Astrocyte of the spinal cord (primary cell): ENCODE data around the gene LINS1.

ENCODE experiments used
- DNase-seq: peaks from one replicate; pipeline ENCODE4 v3.0.0; 2011; ENCODE audit warnings: low read depth, low spot score
- H3K4me3 ChIP-seq: 2 replicates; pipeline ENCODE4 v1.5.1; 2011; ENCODE audit warnings: low read depth, mild to moderate bottlenecking, low read length, moderate library complexity
- in situ Hi-C: cut with HindIII; loops from 2 replicates; pipeline ENCODE4 v1.10.0; 2017; ENCODE audit warnings: low sequenced_read_pairs
- TF ChIP-seq, protein P1 (sequence below): IDR thresholded peaks from 2 replicates; pipeline ENCODE4 v1.5.1; 2012; ENCODE audit warnings: low read depth, mild to moderate bottlenecking, low read length, inconsistent platforms

Gene LINS1

DNA sequence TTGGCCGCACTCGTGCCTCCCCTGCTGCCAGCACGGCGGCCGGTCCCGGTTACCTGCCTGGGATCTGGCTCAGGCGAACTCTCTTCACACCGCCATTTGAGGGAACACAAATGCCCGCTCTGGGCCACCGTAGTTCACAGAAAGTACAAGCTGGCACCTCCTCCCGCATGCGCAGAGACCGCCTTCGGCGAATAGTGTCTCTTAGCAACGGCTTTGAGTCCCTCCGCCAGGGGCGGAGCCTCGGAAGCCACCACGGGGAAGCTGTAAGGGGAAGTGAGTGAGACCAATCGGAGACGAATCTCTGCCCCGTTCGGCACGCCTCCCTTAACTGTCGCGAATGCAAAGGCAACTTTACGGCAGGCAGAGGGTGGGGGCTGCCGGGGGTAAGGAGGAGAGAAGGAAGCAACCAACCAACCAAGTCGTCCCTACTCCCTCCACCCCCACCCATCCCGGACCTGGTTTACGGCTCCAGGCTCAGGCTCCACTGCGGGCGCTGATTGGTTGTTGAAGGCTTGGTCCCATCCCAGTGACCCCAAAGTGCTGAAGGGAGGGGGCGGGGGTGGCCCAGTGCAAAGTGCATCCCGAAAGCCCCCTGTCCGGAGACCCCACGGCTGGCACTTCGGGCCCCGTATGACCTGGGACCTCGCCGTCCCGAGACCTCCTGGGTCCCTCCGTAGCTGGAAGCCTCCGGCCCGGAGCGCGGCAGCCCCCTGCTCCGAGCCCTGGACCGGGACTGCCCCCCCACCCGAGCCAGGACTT, at the start of gene LINS1, which contains the start of gene ASB7:
Gene LINS1 (minus strand): TSS at position 121 of the 759 bp plus-strand sequence. CDS start 21,342 bp downstream, outside the sequence.
Gene ASB7 (plus strand): TSS at position 526 of the 759 bp plus-strand sequence. CDS start 9,628 bp downstream, outside the sequence.
- TF ChIP-seq, protein P1, sequence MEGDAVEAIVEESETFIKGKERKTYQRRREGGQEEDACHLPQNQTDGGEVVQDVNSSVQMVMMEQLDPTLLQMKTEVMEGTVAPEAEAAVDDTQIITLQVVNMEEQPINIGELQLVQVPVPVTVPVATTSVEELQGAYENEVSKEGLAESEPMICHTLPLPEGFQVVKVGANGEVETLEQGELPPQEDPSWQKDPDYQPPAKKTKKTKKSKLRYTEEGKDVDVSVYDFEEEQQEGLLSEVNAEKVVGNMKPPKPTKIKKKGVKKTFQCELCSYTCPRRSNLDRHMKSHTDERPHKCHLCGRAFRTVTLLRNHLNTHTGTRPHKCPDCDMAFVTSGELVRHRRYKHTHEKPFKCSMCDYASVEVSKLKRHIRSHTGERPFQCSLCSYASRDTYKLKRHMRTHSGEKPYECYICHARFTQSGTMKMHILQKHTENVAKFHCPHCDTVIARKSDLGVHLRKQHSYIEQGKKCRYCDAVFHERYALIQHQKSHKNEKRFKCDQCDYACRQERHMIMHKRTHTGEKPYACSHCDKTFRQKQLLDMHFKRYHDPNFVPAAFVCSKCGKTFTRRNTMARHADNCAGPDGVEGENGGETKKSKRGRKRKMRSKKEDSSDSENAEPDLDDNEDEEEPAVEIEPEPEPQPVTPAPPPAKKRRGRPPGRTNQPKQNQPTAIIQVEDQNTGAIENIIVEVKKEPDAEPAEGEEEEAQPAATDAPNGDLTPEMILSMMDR = no peak
- peak within 1 kb of the TSS; percentile 99 for H3K4me3 ChIP-seq
- DNase-seq = peak; percentile 100
- in situ Hi-C loops = no loop called here

- TF ChIP-seq, protein P1 = peak; percentile 1
- no peak overlapping the region for H3K4me3 ChIP-seq
- no peak for DNase-seq
- in situ Hi-C loops = no loop called here
Observed at GRCh38 chr15:100651253-100651652, 49.3 kb upstream of the LINS1 start.

DNA sequence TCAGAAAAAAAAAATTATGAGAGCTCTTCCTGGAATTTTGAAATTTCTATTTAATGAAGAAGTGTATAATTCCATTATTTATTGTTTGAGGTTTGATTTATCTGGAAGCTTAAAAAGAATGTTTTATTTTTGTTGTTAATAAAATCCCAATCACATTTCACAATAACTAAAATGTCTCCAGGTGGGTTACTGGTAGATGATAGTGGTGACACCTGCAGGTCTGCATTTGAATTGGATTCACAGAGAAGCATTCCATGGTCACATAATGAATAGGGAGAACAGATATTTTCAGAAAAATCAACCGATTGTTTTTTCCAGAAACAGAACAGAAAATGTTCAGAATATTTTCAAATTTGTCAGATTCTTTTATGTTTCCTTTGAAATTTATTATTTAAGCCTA, 48.7 kb upstream of the LINS1 start:
- in situ Hi-C loops = no loop called here
- DNase-seq = no peak
- H3K4me3 ChIP-seq = no peak overlapping the region
- TF ChIP-seq, protein P1 = peak; percentile 9

DNA sequence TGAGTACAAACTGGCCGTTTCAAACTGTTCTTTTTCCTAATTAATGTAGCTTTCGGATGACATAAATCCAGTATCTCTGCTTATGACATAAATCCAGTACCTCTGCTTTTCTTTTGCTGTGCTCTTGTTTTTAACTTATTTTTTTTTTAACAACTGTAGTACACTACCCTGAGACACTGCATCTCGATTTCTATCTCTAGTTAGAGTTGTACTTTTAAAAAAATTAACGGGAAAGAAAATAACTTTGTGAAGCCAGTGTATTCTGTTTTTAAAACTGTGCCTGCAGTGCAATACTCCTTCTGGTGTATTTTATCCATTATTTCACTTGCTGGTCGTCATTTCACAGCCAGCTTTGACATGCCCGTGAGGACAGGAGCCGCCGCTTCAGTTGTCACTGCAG, 47.0 kb upstream of the LINS1 start:
- TF ChIP-seq, protein P1 = no peak
- no peak overlapping the region for H3K4me3 ChIP-seq
- DNase-seq = no peak
- in situ Hi-C loops = no loop called here

- no peak for DNase-seq
- TF ChIP-seq, protein P1 = no peak
- H3K4me3 ChIP-seq = no peak overlapping the region
- in situ Hi-C loops = no loop called here
Observed at GRCh38 chr15:100645671-100646070, 43.7 kb upstream of the LINS1 start.

- in situ Hi-C loops = no loop called here
- DNase-seq = no peak
- TF ChIP-seq, protein P1 = no peak
- H3K4me3 ChIP-seq = no peak overlapping the region
Observed at GRCh38 chr15:100642950-100643338, 41.0 kb upstream of the LINS1 start.
